Endothelial cell (in vitro differentiated cells): ENCODE results near the gene WARS2. TPM values are rescaled to one million over a fixed set of nuclear protein-coding genes. Genes with fewer than 3 reads are reported as not detected.

Source experiments
- DNase-seq: peaks from one replicate; pipeline ENCODE4 v3.0.0; 2021; ENCODE audit warnings: low spot score
- H3K27ac Mint-ChIP-seq: one replicate; pipeline ENCODE4 v1.8.0; 2021; ENCODE audit warnings: mixed read lengths, inconsistent platforms; ENCODE audit not compliant: unreplicated experiment
- H3K27me3 Mint-ChIP-seq: one replicate; pipeline ENCODE4 v1.8.0; 2021; ENCODE audit warnings: mild to moderate bottlenecking, moderate library complexity, mixed read lengths, inconsistent platforms; ENCODE audit not compliant: unreplicated experiment
- H3K36me3 Mint-ChIP-seq: one replicate; pipeline ENCODE4 v1.8.0; 2021; ENCODE audit warnings: mild to moderate bottlenecking, low read depth, mixed read lengths, inconsistent platforms; ENCODE audit not compliant: unreplicated experiment
- H3K4me1 Mint-ChIP-seq: one replicate; pipeline ENCODE4 v1.8.0; 2021; ENCODE audit warnings: mild to moderate bottlenecking, mixed read lengths, inconsistent platforms; ENCODE audit not compliant: unreplicated experiment
- H3K4me3 Mint-ChIP-seq: one replicate; pipeline ENCODE4 v1.8.0; 2021; ENCODE audit warnings: mild to moderate bottlenecking, mixed read lengths, inconsistent platforms; ENCODE audit not compliant: unreplicated experiment
- H3K9me3 Mint-ChIP-seq: one replicate; pipeline ENCODE4 v1.8.0; 2021; ENCODE audit warnings: mixed read lengths, inconsistent platforms; ENCODE audit not compliant: unreplicated experiment
- CTCF ChIP-seq: fragments of 200-600 bp; sonication (generic); IDR thresholded peaks from one replicate; pipeline ENCODE4 v1.5.0; 2021; ENCODE audit warnings: antibody characterized with exemption; ENCODE audit not compliant: unreplicated experiment
- total RNA-seq: library from RNA; stranded (reverse); fragmentation: NEBNext Ultra II Directional; extraction: Animal tissue kit (Norgen Biotek cat#: 25700); gene quantifications from one replicate; pipeline ENCODE4 v1.2.1, GENCODE V29; 2021; ENCODE audit not compliant: unreplicated experiment

The WARS2 gene
- total RNA-seq, 1 donor from 2014 or later = 11.2 TPM

GRCh38 chr1:119015547-119015946 is 124.9 kb downstream of the WARS2 start:
- no peak for DNase-seq
- H3K27ac Mint-ChIP-seq = no peak overlapping the region
- no peaks in the 10 kb centered on the region for H3K4me1 Mint-ChIP-seq
- no peak for TF ChIP-seq CTCF
- peaks cover 16% of the 10 kb centered on the region for H3K36me3 Mint-ChIP-seq
- H3K9me3 Mint-ChIP-seq = peaks cover 7% of the 10 kb centered on the region
- no peak overlapping the region for H3K4me3 Mint-ChIP-seq
- peaks cover 3% of the 10 kb centered on the region for H3K27me3 Mint-ChIP-seq

GRCh38 chr1:119012383-119012782 is 128.1 kb downstream of the WARS2 start:
- Mint-ChIP-seq H3K36me3 (no peaks in the 10 kb centered on the region), H3K4me1 (peaks cover 10% of the 10 kb centered on the region), H3K9me3 (no peaks in the 10 kb centered on the region), H3K27ac (no peak overlapping the region), H3K4me3 (no peak overlapping the region), H3K27me3 (peaks cover 4% of the 10 kb centered on the region)
- TF ChIP-seq CTCF = no peak
- DNase-seq = no peak

GRCh38 chr1:119011706-119012105 is 128.7 kb downstream of the WARS2 start:
- no peak overlapping the region for H3K27ac Mint-ChIP-seq
- no peak overlapping the region for H3K4me3 Mint-ChIP-seq
- DNase-seq = no peak
- TF ChIP-seq CTCF = no peak
- H3K27me3 Mint-ChIP-seq = peaks cover 4% of the 10 kb centered on the region
- no peaks in the 10 kb centered on the region for H3K36me3 Mint-ChIP-seq
- H3K9me3 Mint-ChIP-seq = no peaks in the 10 kb centered on the region
- peaks cover 10% of the 10 kb centered on the region for H3K4me1 Mint-ChIP-seq

GRCh38 chr1:119011116-119011515 is 129.3 kb downstream of the WARS2 start:
- Mint-ChIP-seq H3K36me3 (no peaks in the 10 kb centered on the region), H3K27me3 (peaks cover 7% of the 10 kb centered on the region), H3K4me1 (peaks cover 14% of the 10 kb centered on the region), H3K9me3 (no peaks in the 10 kb centered on the region), H3K4me3 (no peak overlapping the region), H3K27ac (no peak overlapping the region)
- DNase-seq = no peak
- TF ChIP-seq CTCF = no peak

GRCh38 chr1:119010201-119010600 is 130.3 kb downstream of the WARS2 start:
- Mint-ChIP-seq H3K27me3 (peaks cover 14% of the 10 kb centered on the region), H3K4me3 (no peak overlapping the region), H3K4me1 (peaks cover 19% of the 10 kb centered on the region), H3K9me3 (no peaks in the 10 kb centered on the region), H3K36me3 (peaks cover 4% of the 10 kb centered on the region), H3K27ac (peak overlapping the region; percentile 38)
- DNase-seq = no peak
- TF ChIP-seq CTCF = no peak
